Adipocyte (in vitro differentiated cells): Measurements from ENCODE around the gene AHRR.
"Not testable (repeated sequence)": the region's sequence is repeated elsewhere in the genome, so short reads cannot be mapped to it uniquely, and the experiment has no call there.

Experiments used
- DNase-seq: peaks from one replicate; pipeline ENCODE4 v3.0.0-alpha.2; 2015; ENCODE audit warnings: low read depth
- H3K27me3 ChIP-seq: replicated peaks from 2 replicates; pipeline ENCODE4 v1.7.0; 2013; ENCODE audit warnings: mild to moderate bottlenecking, low read length, moderate library complexity; ENCODE audit not compliant: control insufficient read depth, insufficient read depth
- H3K36me3 ChIP-seq: 2 replicates; pipeline ENCODE4 v1.7.0; 2013; ENCODE audit warnings: low read length, mild to moderate bottlenecking, moderate library complexity; ENCODE audit not compliant: control insufficient read depth, insufficient read depth, severe bottlenecking
- H3K4me1 ChIP-seq: 2 replicates; pipeline ENCODE4 v1.7.0; 2013; ENCODE audit warnings: mild to moderate bottlenecking, low read length, moderate library complexity; ENCODE audit not compliant: control insufficient read depth, insufficient read depth
- H3K4me3 ChIP-seq: 2 replicates; pipeline ENCODE4 v1.7.0; 2013; ENCODE audit warnings: mild to moderate bottlenecking, low read length, moderate library complexity
- H3K9ac ChIP-seq: 2 replicates; pipeline ENCODE4 v1.7.0; 2013; ENCODE audit warnings: mild to moderate bottlenecking, low read length, moderate library complexity
- H3K9me3 ChIP-seq: 2 replicates; pipeline ENCODE4 v1.7.0; 2013; ENCODE audit warnings: mild to moderate bottlenecking, low read length, moderate library complexity; ENCODE audit not compliant: control insufficient read depth

Gene AHRR

GRCh38 chr5:389197-389821, 67.8 kb downstream of the AHRR start:
- Histone ChIP-seq H3K36me3 (peaks cover 6% of the 10 kb centered on the region), H3K4me1 (peaks cover 5% of the 10 kb centered on the region), H3K9me3 (peaks cover 4% of the 10 kb centered on the region), H3K4me3 (no peak overlapping the region), H3K9ac (no peak overlapping the region), H3K27me3 (no peaks in the 10 kb centered on the region)
- DNase-seq = no peak

DNA sequence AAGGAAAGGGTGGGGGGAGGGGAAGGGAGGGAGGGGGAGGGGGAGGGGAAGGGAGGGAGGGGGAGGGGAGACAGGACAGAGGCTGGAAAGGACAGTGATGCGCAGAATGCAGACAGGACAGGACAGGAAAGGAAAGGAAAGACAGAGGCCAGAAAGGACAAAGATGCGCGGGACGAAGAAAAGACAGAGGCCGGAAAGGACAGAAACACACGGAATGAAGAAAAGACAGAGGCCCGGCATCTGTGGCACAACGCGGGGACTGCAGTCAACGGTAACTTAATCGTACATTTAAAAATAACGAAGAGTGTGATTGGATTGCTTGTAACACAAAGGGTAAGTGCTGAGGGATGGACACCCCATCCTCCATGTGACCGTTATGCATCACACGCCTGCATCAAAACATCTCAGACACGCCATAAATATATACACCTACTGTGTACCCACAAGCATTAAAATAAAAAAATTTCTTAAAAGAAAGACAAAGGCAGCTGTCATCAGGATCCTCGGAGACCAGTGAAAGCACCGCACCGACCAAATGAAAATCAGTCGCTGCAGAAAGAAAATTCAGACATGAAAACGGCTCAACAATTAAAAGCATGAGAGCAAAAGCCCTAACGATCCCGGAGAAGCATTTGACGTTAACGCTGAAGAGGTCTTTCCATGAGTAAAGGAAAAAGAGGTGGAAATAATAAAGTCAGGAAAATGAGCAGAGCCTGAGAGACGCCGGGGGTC, 68.5 kb downstream of the AHRR start:
- Histone ChIP-seq H3K9me3 (peaks cover 4% of the 10 kb centered on the region), H3K36me3 (peaks cover 6% of the 10 kb centered on the region), H3K27me3 (no peaks in the 10 kb centered on the region), H3K4me1 (peaks cover 11% of the 10 kb centered on the region), H3K4me3 (no peak overlapping the region), H3K9ac (no peak overlapping the region)
- DNase-seq = no peak

GRCh38 chr5:390623-391491, 69.3 kb downstream of the AHRR start:
- no peaks in the 10 kb centered on the region for H3K27me3 ChIP-seq
- H3K9me3 ChIP-seq = no peaks in the 10 kb centered on the region
- no peak overlapping the region for H3K4me3 ChIP-seq
- H3K36me3 ChIP-seq = peaks cover 6% of the 10 kb centered on the region
- peaks cover 19% of the 10 kb centered on the region for H3K4me1 ChIP-seq
- no peak overlapping the region for H3K9ac ChIP-seq
- DNase-seq = no peak

DNA sequence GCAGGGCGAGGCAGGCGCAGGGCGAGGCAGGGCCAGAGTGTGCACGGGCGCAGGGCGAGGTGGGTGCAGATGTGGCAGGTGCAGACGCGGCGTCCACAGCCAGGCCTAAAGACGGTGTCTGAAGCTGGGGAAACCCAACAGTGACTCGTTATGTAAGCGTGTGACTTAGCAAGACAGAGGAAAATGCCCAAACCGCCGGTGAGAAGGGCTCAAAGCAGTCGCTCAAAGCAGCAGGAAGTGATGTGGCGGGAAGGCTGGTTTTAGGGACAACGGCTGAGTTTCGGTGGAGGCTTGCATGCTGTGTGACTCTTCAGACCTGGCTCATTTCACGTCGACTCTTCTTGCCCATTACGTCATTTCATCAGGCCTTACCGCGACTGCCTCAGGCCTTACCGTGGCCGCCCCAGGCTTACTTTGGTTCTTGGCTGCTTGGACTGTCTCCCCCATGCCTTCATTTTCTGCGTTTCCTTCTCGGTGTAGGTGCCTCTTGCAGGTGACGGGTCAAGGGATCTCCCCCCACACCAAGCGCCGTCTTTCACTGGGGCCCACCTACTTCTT, 71.0 kb downstream of the AHRR start:
- no peak for DNase-seq

GRCh38 chr5:393846-394275, 72.3 kb downstream of the AHRR start:
- DNase-seq = peak; percentile 66
- no peaks in the 10 kb centered on the region for H3K27me3 ChIP-seq
- H3K4me3 ChIP-seq = no peak overlapping the region

More for the DNA sequence above, 71.0 kb downstream of the AHRR start:
- H3K9me3 ChIP-seq = no peaks in the 10 kb centered on the region
- H3K4me3 ChIP-seq = no peak overlapping the region
- peaks cover 23% of the 10 kb centered on the region for H3K4me1 ChIP-seq
- peaks cover 6% of the 10 kb centered on the region for H3K36me3 ChIP-seq
- H3K27me3 ChIP-seq = no peaks in the 10 kb centered on the region
- no peak overlapping the region for H3K9ac ChIP-seq

DNA sequence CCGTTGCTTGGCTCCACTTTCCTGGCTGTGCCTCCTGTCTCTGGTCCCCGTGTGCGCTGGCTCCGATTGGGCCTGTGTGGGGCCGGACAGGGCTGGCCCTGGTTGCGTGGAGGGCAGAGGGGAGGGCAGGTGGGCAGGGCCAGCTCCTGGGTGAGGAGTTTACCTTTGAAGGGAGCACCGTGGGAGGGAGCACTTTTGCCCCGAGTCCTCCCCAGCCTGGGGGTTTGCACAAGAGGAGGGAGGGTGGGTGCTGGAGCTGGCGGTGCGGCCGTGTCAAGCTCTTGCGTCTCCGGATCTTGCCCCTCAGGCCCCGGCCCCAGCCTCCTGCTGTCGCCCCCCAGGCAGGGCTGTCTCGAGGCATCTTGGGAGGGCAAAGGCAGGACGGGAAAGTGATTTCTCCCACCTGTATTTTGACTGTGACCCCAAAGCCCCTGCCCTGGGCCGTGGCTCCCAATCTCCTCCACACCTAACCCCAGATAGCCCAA, 73.2 kb downstream of the AHRR start:
- Histone ChIP-seq H3K36me3 (no peaks in the 10 kb centered on the region), H3K4me3 (no peak overlapping the region), H3K9me3 (no peaks in the 10 kb centered on the region), H3K9ac (no peak overlapping the region), H3K4me1 (peaks cover 33% of the 10 kb centered on the region), H3K27me3 (no peaks in the 10 kb centered on the region)
- no peak for DNase-seq

More at GRCh38 chr5:393846-394275, 72.3 kb downstream of the AHRR start:
- peaks cover 25% of the 10 kb centered on the region for H3K4me1 ChIP-seq
- H3K9ac ChIP-seq = no peak overlapping the region
- no peaks in the 10 kb centered on the region for H3K36me3 ChIP-seq
- no peaks in the 10 kb centered on the region for H3K9me3 ChIP-seq

DNA sequence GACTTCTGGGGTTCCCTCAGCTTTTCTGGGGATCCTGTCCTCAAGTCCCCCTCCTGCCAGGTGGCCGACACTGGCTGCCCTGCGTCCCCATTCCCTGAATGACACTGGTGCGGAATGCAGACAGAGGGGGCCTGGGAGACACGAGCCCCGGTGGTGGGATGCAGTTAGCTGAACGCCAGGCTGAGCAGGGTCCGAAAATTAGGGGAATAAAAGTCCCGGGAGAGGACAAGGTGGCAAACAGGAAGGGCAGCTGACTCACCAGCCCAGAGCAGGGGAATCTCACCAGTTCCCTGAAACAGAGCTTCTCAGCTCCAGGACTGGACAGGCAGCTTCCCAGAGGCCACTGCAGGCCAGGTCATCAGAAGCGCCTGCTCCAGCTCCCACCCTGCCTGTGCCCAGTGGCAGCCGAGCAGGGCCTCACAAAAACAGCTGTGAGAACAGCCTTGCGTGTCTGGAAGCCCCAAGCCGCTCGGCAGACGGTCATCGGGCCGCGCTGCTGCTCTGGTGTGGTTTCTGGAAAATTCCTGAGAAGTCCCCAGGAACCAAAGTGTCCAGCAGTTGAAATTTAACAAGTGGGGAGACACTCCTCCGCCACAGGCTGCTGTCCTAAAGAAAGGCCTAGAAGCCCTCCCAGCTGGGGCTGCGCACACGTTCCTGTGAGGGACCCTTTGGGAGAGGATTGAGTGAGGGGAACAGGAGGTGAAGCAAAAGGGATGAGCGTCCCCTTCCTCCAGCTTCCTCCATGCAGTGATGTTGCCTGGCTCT, 73.8 kb downstream of the AHRR start:
- H3K4me1 ChIP-seq = peaks cover 39% of the 10 kb centered on the region
- no peak overlapping the region for H3K4me3 ChIP-seq
- H3K36me3 ChIP-seq = no peaks in the 10 kb centered on the region
- no peaks in the 10 kb centered on the region for H3K27me3 ChIP-seq
- H3K9me3 ChIP-seq = no peaks in the 10 kb centered on the region
- H3K9ac ChIP-seq = peak overlapping the region; percentile 53
- peak; percentile 93 for DNase-seq

- Histone ChIP-seq H3K9me3 (no peaks in the 10 kb centered on the region), H3K4me1 (peaks cover 46% of the 10 kb centered on the region), H3K4me3 (no peak overlapping the region), H3K27me3 (no peaks in the 10 kb centered on the region), H3K36me3 (no peaks in the 10 kb centered on the region), H3K9ac (peak overlapping the region; percentile 53)
- DNase-seq = no peak
These were observed 74.5 kb downstream of the AHRR start for GRCh38 chr5:395921-396530.

DNA sequence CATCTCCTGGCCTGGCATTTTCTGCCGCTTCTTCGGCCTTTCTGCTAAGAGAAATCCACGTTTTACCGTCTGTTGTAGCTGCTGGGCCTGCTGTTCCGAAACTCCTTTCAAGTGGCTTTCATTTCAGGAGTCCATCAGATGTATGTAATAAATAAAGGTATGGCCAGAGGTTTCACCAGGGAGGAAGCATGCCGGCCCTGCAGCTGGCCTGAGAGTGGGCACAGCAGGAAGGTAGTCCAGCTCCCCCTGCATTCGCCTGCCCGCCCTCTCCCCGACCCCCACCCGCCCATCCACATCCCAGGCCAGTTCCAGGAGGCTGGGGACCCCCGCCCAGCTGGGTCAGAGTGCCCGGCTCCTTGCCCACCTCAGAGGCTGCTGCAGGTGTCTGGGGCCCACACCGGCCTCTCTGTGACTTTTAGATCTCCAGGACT, 75.0 kb downstream of the AHRR start:
- no peak overlapping the region for H3K4me3 ChIP-seq
- peaks cover 46% of the 10 kb centered on the region for H3K4me1 ChIP-seq
- no peaks in the 10 kb centered on the region for H3K36me3 ChIP-seq
- no peak overlapping the region for H3K9ac ChIP-seq
- H3K27me3 ChIP-seq = no peaks in the 10 kb centered on the region
- no peak for DNase-seq
- no peaks in the 10 kb centered on the region for H3K9me3 ChIP-seq

- not testable (repeated sequence) for H3K4me3 ChIP-seq
These were observed 76.6 kb downstream of the AHRR start for GRCh38 chr5:398141-398474.

More at GRCh38 chr5:398141-398474, 76.6 kb downstream of the AHRR start:
- not testable (repeated sequence) for H3K9me3 ChIP-seq, H3K27me3 ChIP-seq, DNase-seq, H3K9ac ChIP-seq, H3K36me3 ChIP-seq
- peaks cover 46% of the 10 kb centered on the region for H3K4me1 ChIP-seq
